Prostate gland (tissue), 2 donors: ENCODE measurements around the gene SEC24D. TPM values are rescaled to one million over a fixed set of nuclear protein-coding genes. Genes with fewer than 3 reads are reported as not detected.
"Not testable (repeated sequence)": the region's sequence is repeated elsewhere in the genome, so short reads cannot be mapped to it uniquely, and the experiment has no call there.

Experiments
- DNase-seq: peaks from one replicate; pipeline ENCODE4 v3.0.0-alpha.2; 2019; ENCODE audit warnings: low spot score
- H3K27ac ChIP-seq, 2 donors: fragments of 200-600 bp; sonication (generic); 2 replicates each; pipeline ENCODE4 v1.5.1; 2017 to 2019
- H3K27me3 ChIP-seq: fragments of 200-600 bp; sonication (generic); replicated peaks from 2 replicates; pipeline ENCODE4 v1.5.1; 2019; ENCODE audit not compliant: insufficient read depth
- H3K36me3 ChIP-seq, 2 donors: fragments of 200-600 bp; sonication (generic); 1 replicate in 1 of 2; 2 replicates in 1 of 2; pipeline versions ENCODE4 v1.5.1 to v1.8.1; 2017 to 2019
- H3K4me1 ChIP-seq: fragments of 200-600 bp; sonication (generic); replicated peaks from 2 replicates; pipeline ENCODE4 v1.5.1; 2019
- H3K4me3 ChIP-seq, 2 donors: fragments of 200-600 bp; sonication (generic); 2 replicates each; pipeline ENCODE4 v1.5.1; 2017 to 2019
- H3K9me3 ChIP-seq: fragments of 200-600 bp; sonication (generic); 2 replicates; pipeline ENCODE4 v1.5.1; 2017
- POLR2A ChIP-seq: fragments of 450-650 bp; IDR thresholded peaks from one replicate; pipeline ENCODE4 v1.6.1; 2016; ENCODE audit warnings: antibody characterized with exemption, mild to moderate bottlenecking
- POLR2AphosphoS5 ChIP-seq: sonication (generic); formaldehyde crosslinking; IDR thresholded peaks from one replicate; pipeline ENCODE4 v1.6.1; 2017; ENCODE audit warnings: antibody characterized with exemption
- WGBS: methylation state at CpG from one replicate; pipeline ENCODE4 v1.1.5; 2018; 5-methylcytosine and 5-hydroxymethylcytosine counted together
- intact Hi-C: fragments of 100-400 bp; cut with DNase I; formaldehyde crosslinking; loops from one replicate; pipeline ENCODE4 v1.14.2; 2022
- total RNA-seq, 2 donors: library from RNA; depleted of rRNA; stranded (reverse); fragments of >200 nt; gene quantifications; one replicate each; pipeline ENCODE4 v1.1.0, GENCODE V29; 2016
- TF ChIP-seq, protein P1 (sequence below), 4 experiments: fragments of 200-600 bp in 2 of 4; fragments of 450-650 bp in 2 of 4; sonication (generic) in 2 of 4; IDR thresholded peaks; 1 replicate in 3 of 4; 2 replicates in 1 of 4; pipeline ENCODE4 v1.5.1; 2016 to 2019; ENCODE audit warnings: antibody characterized with exemption in 4 of 4, mild to moderate bottlenecking in 2 of 4, moderate library complexity in 2 of 4

Gene SEC24D
- total RNA-seq, 2 donors from 2014 or later = 31.5 to 34.9 TPM

DNA sequence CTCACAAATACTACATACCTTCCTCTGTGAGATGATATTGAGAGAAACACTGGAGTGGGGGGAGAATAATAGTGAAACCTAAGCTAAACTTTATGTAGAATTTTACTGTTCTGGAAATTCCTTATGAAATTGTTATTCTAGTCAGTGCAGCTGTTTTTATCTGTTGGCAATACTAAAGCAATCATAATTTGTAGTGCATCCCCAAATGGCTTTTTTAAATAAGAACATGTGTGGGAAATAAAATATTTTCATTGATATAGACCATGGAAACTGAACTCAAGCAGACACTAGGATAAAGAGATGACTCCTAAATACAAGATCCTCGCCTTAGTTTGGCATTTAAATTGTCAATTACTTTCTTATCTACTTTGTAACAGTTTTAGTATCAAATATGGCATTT is 51.1 kb downstream of the SEC24D start:
- TF ChIP-seq, protein P1, sequence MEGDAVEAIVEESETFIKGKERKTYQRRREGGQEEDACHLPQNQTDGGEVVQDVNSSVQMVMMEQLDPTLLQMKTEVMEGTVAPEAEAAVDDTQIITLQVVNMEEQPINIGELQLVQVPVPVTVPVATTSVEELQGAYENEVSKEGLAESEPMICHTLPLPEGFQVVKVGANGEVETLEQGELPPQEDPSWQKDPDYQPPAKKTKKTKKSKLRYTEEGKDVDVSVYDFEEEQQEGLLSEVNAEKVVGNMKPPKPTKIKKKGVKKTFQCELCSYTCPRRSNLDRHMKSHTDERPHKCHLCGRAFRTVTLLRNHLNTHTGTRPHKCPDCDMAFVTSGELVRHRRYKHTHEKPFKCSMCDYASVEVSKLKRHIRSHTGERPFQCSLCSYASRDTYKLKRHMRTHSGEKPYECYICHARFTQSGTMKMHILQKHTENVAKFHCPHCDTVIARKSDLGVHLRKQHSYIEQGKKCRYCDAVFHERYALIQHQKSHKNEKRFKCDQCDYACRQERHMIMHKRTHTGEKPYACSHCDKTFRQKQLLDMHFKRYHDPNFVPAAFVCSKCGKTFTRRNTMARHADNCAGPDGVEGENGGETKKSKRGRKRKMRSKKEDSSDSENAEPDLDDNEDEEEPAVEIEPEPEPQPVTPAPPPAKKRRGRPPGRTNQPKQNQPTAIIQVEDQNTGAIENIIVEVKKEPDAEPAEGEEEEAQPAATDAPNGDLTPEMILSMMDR (IDR thresholded peaks at IDR 0.05) = no peak
- no peak for TF ChIP-seq POLR2A
- TF ChIP-seq POLR2AphosphoS5 = no peak
- no peak for DNase-seq
- no peak overlapping the region for H3K27ac ChIP-seq
- H3K27me3 ChIP-seq = no peaks in the 10 kb centered on the region
- H3K36me3 ChIP-seq = no peaks in the 10 kb centered on the region
- H3K4me3 ChIP-seq = no peak overlapping the region
- 85% methylated on average over 1 of the region's 1 CpG for WGBS
- no peaks in the 10 kb centered on the region for H3K4me1 ChIP-seq
- intact Hi-C loops = no loop called here
- no peaks in the 10 kb centered on the region for H3K9me3 ChIP-seq

DNA sequence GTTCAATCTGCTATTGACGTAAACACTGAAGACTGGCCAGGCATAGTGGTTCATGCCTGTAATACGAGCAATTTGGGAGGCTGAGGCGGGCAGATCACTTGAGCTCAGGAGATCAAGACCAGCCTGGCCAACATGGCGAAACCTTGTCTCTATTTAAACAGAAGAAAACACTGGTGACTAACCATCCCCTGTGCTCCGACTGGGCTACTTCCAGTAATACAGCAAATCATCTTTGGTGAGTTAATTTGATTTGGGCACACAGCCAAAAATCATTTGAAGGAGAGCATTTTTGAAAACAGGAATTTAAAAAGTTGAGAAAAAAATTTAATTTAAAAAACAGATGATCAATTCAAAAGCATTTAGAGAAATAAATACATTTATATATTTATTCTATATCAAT is 52.0 kb downstream of the SEC24D start:
- 95% methylated on average over 5 of the region's 5 CpGs for WGBS
- no peak for DNase-seq

DNA sequence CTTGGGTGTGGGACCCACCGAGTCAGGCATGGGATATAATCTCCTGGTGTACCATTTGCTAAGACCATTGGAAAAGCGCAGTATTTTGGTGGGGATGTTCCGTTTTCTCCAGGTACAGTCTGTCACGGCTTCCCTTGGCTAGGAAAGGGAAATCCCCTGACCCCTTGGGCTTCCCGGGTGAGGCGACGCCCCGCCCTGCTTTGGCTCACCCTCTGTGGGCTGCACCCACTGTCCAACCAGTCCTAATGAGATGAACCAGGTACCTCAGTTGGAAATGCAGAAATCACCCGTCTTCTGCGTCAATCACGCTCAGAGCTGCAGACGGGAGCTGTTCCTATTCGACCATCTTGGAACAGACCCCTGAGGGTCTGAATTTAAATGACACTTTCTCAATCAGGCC is 53.0 kb downstream of the SEC24D start:
- H3K36me3 ChIP-seq, H3K27ac ChIP-seq, H3K4me1 ChIP-seq, H3K27me3 ChIP-seq, intact Hi-C loops, H3K9me3 ChIP-seq, H3K4me3 ChIP-seq, DNase-seq: not testable (repeated sequence)
- 97% methylated on average over 13 of the region's 13 CpGs for WGBS

More for the DNA sequence above, 52.0 kb downstream of the SEC24D start:
- no peaks in the 10 kb centered on the region for H3K9me3 ChIP-seq
- TF ChIP-seq, protein P1 (IDR thresholded peaks at IDR 0.05) = no peak
- TF ChIP-seq POLR2A (no peak), POLR2AphosphoS5 (no peak)
- H3K27me3 ChIP-seq = no peaks in the 10 kb centered on the region
- H3K4me1 ChIP-seq = no peaks in the 10 kb centered on the region
- no peak overlapping the region for H3K4me3 ChIP-seq
- intact Hi-C loops = no loop called here
- H3K36me3 ChIP-seq = no peaks in the 10 kb centered on the region
- H3K27ac ChIP-seq = no peak overlapping the region

DNA sequence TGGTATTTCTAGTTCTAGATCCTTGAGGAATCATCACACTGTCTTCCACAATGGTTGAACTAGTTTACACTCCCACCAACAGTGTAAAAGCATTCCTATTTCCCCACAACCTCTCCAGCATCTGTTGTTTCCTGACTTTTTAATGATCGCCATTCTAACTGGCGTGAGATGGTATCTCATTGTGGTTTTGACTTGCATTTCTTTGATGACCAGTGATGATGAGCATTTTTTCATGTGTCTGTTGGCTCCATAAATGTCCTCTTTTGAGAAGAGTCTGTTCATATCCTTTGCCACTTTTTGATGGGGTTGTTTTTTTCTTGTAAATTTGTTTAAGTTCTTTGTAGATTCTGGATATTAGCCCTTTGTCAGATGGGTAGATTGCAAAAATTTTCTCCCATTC is 58.3 kb downstream of the SEC24D start:
- H3K4me1 ChIP-seq, H3K27me3 ChIP-seq, intact Hi-C loops, H3K27ac ChIP-seq, H3K36me3 ChIP-seq, DNase-seq, H3K9me3 ChIP-seq, H3K4me3 ChIP-seq: not testable (repeated sequence)
- WGBS = 97% methylated on average over 2 of the region's 2 CpGs

DNA sequence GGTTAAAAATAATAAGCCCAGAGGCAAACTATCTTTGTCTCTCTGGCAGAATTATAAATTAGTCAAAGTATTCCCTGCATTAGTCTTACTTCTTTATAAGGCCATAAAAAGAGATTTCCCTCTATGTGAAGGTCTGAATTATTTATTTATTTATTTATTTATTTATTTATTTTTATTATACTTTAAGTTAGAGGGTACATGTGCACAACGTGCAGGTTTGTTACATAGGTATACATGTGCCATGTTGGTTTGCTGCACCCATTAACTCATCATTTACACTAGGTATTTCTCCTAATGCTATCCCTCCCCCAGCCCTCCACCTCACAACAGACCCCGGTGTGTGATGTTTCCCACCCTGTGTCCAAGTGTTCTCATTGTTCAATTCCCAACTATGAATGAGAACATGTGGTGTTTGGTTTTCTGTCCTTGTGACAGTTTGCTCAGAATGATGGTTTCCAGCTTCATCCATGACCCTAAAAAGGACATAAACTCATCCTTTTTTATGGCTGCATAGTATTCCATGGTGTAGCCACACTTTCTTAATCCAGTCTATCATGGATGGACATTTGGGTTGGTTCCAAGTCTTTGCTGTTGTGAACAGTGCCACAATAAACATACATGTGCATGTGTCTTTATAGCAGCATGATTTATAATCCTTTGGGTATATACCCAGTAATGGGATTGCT is 58.8 kb downstream of the SEC24D start:
- H3K9me3 ChIP-seq, DNase-seq, H3K4me1 ChIP-seq, H3K27me3 ChIP-seq, H3K36me3 ChIP-seq, H3K27ac ChIP-seq, intact Hi-C loops, H3K4me3 ChIP-seq: not testable (repeated sequence)
- 73% methylated on average over 2 of the region's 2 CpGs for WGBS

DNA sequence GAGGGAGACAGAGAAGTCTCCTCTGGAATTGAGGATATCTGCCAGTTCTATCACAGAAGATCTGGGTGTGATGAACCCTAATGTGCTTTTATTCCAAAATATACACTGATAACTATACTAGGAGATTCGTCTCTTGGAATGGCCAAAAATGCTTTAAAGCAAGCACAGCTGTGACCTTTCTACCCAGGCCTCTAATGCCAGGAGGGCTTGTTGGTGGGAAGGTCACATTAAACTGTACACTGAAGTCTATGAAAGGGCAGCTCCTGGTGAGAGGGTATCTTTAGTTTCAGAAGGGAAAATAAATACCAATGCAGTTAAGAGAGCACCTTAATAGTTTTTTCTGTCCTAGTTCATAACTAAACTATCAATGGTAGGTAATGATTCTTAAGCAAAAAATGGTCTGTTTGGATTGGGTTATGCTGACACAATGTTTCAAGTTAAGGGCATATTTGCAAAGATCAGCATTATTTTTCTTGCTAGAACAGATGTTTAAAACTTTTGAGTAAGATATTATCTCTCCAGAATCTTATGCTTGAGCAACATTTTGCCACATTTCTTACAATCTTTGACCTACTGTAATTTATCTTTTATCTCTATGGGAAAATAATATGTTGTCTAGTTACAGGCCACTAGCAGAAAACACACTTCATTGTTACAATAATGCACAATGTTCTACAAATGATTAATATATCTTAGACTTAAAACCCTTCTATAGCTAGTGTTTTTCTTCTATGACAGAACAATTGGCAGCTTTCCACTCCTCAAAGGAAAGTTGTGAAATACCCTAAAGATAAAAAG is 59.6 kb downstream of the SEC24D start:
- Histone ChIP-seq H3K4me3 (no peak overlapping the region), H3K27ac (no peak overlapping the region), H3K36me3 (no peaks in the 10 kb centered on the region), H3K9me3 (no peaks in the 10 kb centered on the region), H3K27me3 (no peaks in the 10 kb centered on the region), H3K4me1 (no peaks in the 10 kb centered on the region)
- no peak for DNase-seq
- TF ChIP-seq, protein P1 (IDR thresholded peaks at IDR 0.05) = no peak
- TF ChIP-seq POLR2A (no peak), POLR2AphosphoS5 (no peak)
- intact Hi-C loops = no loop called here
- 58% methylated on average over 1 of the region's 1 CpG for WGBS
